HEK293T (cell line): ENCODE results near the gene ALLC.

ENCODE experiments used
- BHLHE40 ChIP-seq: fragments of 450-650 bp; IDR thresholded peaks from 2 replicates; pipeline ENCODE4 v1.6.1; 2016; ENCODE audit warnings: mild to moderate bottlenecking, moderate library complexity, borderline replicate concordance
- FOXK2 ChIP-seq: fragments of 450-650 bp; IDR thresholded peaks from 2 replicates; pipeline ENCODE4 v1.6.1; 2016; ENCODE audit warnings: mild to moderate bottlenecking
- SUZ12 ChIP-seq: fragments of 450-650 bp; IDR thresholded peaks from 2 replicates; pipeline ENCODE4 v1.6.1; 2016; ENCODE audit warnings: mild to moderate bottlenecking
- ZNF384 ChIP-seq: fragments of 450-650 bp; IDR thresholded peaks from 2 replicates; pipeline ENCODE4 v1.6.1; 2016

- TF ChIP-seq FOXK2, result no peak
- no peak for TF ChIP-seq SUZ12
- TF ChIP-seq ZNF384, result no peak
- TF ChIP-seq BHLHE40, result no peak
Observed at GRCh38 chr2:3742743-3743508, 84.9 kb downstream of the ALLC start.
